Karpas-422 (cell line): ENCODE measurements around the gene SLC30A10. TPM values are rescaled to one million over a fixed set of nuclear protein-coding genes. Genes with fewer than 3 reads are reported as not detected.
A peak's percentile ranks its signal among the peaks of the same experiment; 100 is the strongest.
"Not testable (repeated sequence)": the region's sequence is repeated elsewhere in the genome, so short reads cannot be mapped to it uniquely, and the experiment has no call there.

Experiments used
- DNase-seq: peaks from one replicate; pipeline ENCODE4 v3.0.0-alpha.2; 2015
- H2AFZ ChIP-seq: fragments of 200-600 bp; sonication (generic); 2 replicates; pipeline ENCODE4 v1.6.1; 2014; ENCODE audit warnings: antibody characterized with exemption, low read length, mixed read lengths
- H3K27ac ChIP-seq: fragments of 200-600 bp; sonication (generic); 2 replicates; pipeline ENCODE4 v1.5.1; 2014; ENCODE audit warnings: mild to moderate bottlenecking, low read length, moderate library complexity
- H3K27me3 ChIP-seq: fragments of 200-600 bp; sonication (generic); 2 replicates; pipeline ENCODE4 v1.6.1; 2014; ENCODE audit warnings: low read length, mixed read lengths
- H3K36me3 ChIP-seq: fragments of 200-600 bp; sonication (generic); 2 replicates; pipeline ENCODE4 v1.6.1; 2014; ENCODE audit warnings: low read length, mixed read lengths; ENCODE audit not compliant: insufficient read depth
- H3K4me1 ChIP-seq: fragments of 200-600 bp; sonication (generic); 2 replicates; pipeline ENCODE4 v1.6.1; 2014; ENCODE audit warnings: mild to moderate bottlenecking, low read length, mixed read lengths
- H3K4me2 ChIP-seq: fragments of 200-600 bp; sonication (generic); 2 replicates; pipeline ENCODE4 v1.6.1; 2014; ENCODE audit warnings: low read length, low read depth, mild to moderate bottlenecking; ENCODE audit not compliant: poor library complexity, severe bottlenecking
- H3K4me3 ChIP-seq: fragments of 200-600 bp; sonication (generic); 2 replicates; pipeline ENCODE4 v1.5.1; 2014; ENCODE audit warnings: mild to moderate bottlenecking, antibody characterized with exemption, low read length, mixed read lengths
- H3K79me2 ChIP-seq: fragments of 200-600 bp; sonication (generic); 2 replicates; pipeline ENCODE4 v1.6.1; 2014; ENCODE audit warnings: mild to moderate bottlenecking, low read length, mixed read lengths
- H3K9ac ChIP-seq: fragments of 200-600 bp; sonication (generic); 2 replicates; pipeline ENCODE4 v1.6.0; 2014; ENCODE audit warnings: low read length
- H3K9me2 ChIP-seq: fragments of 200-600 bp; sonication (generic), shearing (Covaris generic); replicated peaks from 2 replicates; pipeline ENCODE4 v1.6.0; 2014; ENCODE audit warnings: mild to moderate bottlenecking, low read length, moderate library complexity; ENCODE audit not compliant: insufficient read depth
- H3K9me3 ChIP-seq: fragments of 300-700, 200-600 bp; sonication (generic); 2 replicates; pipeline ENCODE4 v1.6.1; 2014; ENCODE audit warnings: low read length, mixed read lengths
- H4K20me1 ChIP-seq: fragments of 200-600 bp; sonication (generic); 2 replicates; pipeline ENCODE4 v1.6.1; 2014; ENCODE audit warnings: mild to moderate bottlenecking, antibody characterized with exemption, low read length, low read depth; ENCODE audit not compliant: insufficient read depth
- total RNA-seq: library from RNA; depleted of rRNA; stranded (reverse); fragments of >200 nt; shearing (Covaris generic); gene quantifications from 2 replicates; pipeline ENCODE4 v1.2.3, GENCODE V29; 2014; ENCODE audit warnings: low replicate concordance

SLC30A10 gene
- total RNA-seq, 1 experiment from 2014 or later = not detected

DNA sequence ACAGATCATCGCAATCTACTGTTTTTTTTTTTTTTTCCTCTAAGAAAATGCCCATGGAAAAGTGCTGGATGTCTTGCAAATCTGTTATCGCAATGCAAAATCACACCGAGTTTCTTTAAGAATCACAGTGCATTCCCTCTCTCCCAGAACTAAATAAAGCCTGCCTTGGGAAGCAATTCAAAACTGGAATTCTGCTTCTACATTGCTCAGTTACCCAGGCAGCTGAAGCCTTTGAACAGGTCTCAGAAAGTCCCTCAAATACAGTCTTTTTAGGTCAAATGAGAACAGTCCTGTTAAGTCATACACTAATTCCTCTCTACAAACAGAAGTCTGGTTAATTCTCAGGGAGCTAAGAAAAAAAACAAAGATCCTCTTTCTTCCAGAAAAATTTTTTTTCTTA is 46.3 kb downstream of the SLC30A10 start:
- Histone ChIP-seq H3K27ac (no peak overlapping the region), H2AFZ (no peak overlapping the region), H3K9me3 (no peaks in the 10 kb centered on the region), H3K4me2 (no peak overlapping the region), H3K9me2 (no peaks in the 10 kb centered on the region), H4K20me1 (no peaks in the 10 kb centered on the region), H3K4me3 (no peak overlapping the region), H3K4me1 (no peaks in the 10 kb centered on the region), H3K79me2 (no peaks in the 10 kb centered on the region), H3K36me3 (no peaks in the 10 kb centered on the region), H3K27me3 (no peaks in the 10 kb centered on the region), H3K9ac (no peak overlapping the region)
- DNase-seq = no peak

DNA sequence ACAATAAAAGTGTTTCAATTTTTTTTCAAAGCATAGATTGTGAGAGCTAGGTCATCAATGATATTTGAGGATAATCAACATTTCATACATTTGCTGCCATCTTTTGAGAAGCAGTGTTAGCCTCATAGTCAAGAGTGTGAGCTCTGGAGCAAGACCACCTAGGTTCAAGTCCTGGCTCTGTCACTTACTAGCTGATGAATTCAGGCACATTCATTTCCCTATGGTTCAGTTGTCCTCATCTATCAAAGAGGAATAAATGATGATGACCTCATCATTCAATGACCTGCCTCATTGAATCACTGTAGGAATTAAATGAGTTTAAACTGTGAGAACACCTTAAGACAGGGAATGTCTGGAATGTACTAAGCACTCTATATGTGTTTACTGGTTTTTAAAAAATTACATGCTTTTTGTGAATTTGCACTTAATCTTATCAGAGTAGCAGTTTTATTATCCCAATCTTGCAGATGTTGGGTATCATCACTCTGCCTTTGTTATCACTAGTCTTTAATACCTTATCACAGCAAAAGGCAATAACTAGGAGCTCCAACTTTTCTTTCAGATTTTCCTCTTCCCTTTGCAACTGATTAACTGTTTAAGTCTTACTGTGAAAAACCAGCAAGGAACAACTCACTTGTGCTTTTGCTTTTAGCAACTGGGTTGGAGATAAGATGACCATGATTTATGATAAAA is 47.4 kb downstream of the SLC30A10 start:
- Histone ChIP-seq H3K4me2 (no peak overlapping the region), H2AFZ (no peak overlapping the region)

DNA sequence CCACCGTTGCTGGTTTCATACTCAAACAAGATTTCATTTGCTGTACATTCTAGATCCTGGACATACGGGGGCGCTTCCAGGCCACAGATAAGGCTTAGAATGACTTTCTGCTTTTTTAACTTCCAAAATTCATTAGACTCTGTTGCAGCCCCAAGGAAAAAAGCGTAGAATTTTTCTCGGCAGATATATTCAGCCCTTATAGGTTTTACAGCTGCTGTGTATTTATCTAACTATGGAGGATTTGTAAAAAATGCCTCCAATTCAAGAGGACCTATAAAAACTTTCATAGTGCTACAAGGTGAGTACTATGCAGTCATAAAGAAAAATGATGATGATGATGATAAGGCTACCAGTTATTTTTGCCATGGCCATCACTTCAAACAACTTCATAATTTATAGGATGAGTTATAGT is 51.6 kb downstream of the SLC30A10 start:
- Histone ChIP-seq H3K27ac (no peak overlapping the region), H3K4me2 (no peak overlapping the region), H3K79me2 (no peaks in the 10 kb centered on the region), H4K20me1 (no peaks in the 10 kb centered on the region), H3K9me3 (no peaks in the 10 kb centered on the region), H3K4me3 (no peak overlapping the region), H3K9me2 (no peaks in the 10 kb centered on the region), H3K27me3 (no peaks in the 10 kb centered on the region), H3K9ac (no peak overlapping the region), H3K36me3 (no peaks in the 10 kb centered on the region), H3K4me1 (no peaks in the 10 kb centered on the region), H2AFZ (no peak overlapping the region)
- peak; percentile 67 for DNase-seq

More for the DNA sequence above, 47.4 kb downstream of the SLC30A10 start:
- no peak for DNase-seq
- Histone ChIP-seq H3K4me1 (no peaks in the 10 kb centered on the region), H3K9ac (no peak overlapping the region), H3K36me3 (no peaks in the 10 kb centered on the region), H3K27ac (no peak overlapping the region), H4K20me1 (no peaks in the 10 kb centered on the region), H3K9me2 (no peaks in the 10 kb centered on the region), H3K27me3 (no peaks in the 10 kb centered on the region), H3K79me2 (no peaks in the 10 kb centered on the region), H3K9me3 (no peaks in the 10 kb centered on the region), H3K4me3 (no peak overlapping the region)

DNA sequence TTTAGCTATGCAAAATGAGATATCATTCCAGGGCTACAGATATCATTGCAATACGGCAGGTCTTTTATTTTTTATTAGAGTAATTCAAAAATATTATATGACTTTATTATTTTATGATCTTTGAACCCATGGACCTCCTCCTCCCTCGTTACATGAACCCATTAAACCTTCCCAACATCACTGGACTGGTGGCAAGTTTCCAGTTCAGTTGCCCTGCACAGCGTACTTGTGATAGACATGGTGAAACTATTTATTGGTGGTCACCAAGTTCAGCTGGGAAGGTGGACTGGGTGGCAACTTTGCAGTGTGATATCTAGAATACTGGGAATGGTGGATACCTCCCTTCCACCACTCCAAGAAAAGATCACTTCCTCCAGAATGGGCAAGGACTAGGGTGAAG is 52.5 kb downstream of the SLC30A10 start:
- H3K4me2 ChIP-seq = no peak overlapping the region
- no peak overlapping the region for H3K27ac ChIP-seq
- no peak for DNase-seq
- no peaks in the 10 kb centered on the region for H4K20me1 ChIP-seq
- no peaks in the 10 kb centered on the region for H3K79me2 ChIP-seq
- no peaks in the 10 kb centered on the region for H3K4me1 ChIP-seq
- H3K4me3 ChIP-seq = no peak overlapping the region
- no peaks in the 10 kb centered on the region for H3K9me2 ChIP-seq
- no peak overlapping the region for H2AFZ ChIP-seq
- no peaks in the 10 kb centered on the region for H3K9me3 ChIP-seq
- H3K36me3 ChIP-seq = no peaks in the 10 kb centered on the region
- H3K27me3 ChIP-seq = no peaks in the 10 kb centered on the region
- H3K9ac ChIP-seq = no peak overlapping the region

DNA sequence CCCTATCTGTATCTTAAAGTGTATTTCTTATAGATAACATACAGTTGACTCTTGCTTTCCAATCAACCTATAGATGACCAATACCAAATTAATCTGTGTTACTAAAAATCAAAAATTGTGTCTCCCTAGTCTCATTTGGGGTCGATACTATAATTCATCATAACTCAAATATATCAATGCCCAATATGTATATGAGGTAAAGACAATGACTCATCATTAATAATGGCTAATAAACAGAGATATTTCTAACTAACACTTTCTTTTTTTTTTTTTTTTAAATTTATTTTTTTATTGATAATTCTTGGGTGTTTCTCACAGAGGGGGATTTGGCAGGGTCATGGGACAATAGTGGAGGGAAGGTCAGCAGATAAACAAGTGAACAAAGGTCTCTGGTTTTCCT is 55.8 kb downstream of the SLC30A10 start:
- not testable (repeated sequence) for H4K20me1 ChIP-seq, H3K9ac ChIP-seq, H3K27me3 ChIP-seq, H3K27ac ChIP-seq, H3K4me1 ChIP-seq, H3K4me3 ChIP-seq, DNase-seq, H3K9me3 ChIP-seq, H3K79me2 ChIP-seq, H3K4me2 ChIP-seq, H3K36me3 ChIP-seq, H3K9me2 ChIP-seq, H2AFZ ChIP-seq

DNA sequence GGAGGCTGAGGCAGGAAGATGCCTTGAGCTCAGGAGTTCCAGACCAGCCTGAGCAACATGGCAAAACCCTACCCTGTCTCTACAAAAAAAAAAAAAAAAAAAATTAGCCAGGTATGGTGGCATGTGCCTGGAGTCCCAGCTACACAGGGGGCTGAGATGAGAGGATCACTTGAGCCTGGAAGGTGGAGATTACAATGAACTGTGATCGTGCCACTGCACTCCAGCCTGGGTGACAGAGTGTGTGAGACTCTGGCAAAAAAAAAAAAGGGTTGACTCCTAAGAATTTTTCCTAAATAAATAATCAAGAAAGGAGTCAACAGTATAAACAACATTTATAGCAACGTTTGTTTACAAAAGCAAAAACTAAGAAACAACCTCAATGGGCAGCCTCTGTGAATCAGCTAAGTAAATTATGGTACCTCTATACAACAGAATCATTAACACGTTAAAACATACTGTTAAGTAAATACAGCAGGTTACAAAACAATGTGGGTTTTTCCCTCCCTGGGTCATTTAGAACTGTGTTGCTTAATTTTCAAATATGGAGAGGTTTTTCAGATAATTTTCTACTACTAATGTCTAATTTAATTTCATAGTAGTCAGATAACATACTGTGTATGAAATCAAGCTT is 56.8 kb downstream of the SLC30A10 start:
- no peak for DNase-seq
- H3K4me2 ChIP-seq = no peak overlapping the region
- no peaks in the 10 kb centered on the region for H3K27me3 ChIP-seq
- no peak overlapping the region for H3K27ac ChIP-seq
- no peak overlapping the region for H2AFZ ChIP-seq
- no peaks in the 10 kb centered on the region for H3K79me2 ChIP-seq
- no peaks in the 10 kb centered on the region for H3K9me3 ChIP-seq
- no peaks in the 10 kb centered on the region for H4K20me1 ChIP-seq
- H3K9me2 ChIP-seq = no peaks in the 10 kb centered on the region
- H3K4me3 ChIP-seq = no peak overlapping the region
- no peaks in the 10 kb centered on the region for H3K4me1 ChIP-seq
- no peaks in the 10 kb centered on the region for H3K36me3 ChIP-seq
- H3K9ac ChIP-seq = no peak overlapping the region

DNA sequence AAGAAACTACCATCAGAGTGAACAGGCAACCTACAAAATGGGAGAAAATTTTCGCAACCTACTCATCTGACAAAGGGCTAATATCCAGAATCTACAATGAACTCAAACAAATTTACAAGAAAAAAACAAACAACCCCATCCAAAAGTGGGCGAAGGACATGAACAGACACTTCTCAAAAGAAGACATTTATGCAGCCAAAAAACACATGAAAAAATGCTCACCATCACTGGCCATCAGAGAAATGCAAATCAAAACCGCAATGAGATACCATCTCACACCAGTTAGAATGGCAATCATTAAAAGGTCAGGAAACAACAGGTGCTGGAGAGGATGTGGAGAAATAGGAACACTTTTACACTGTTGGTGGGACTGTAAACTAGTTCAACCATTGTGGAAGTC is 59.7 kb downstream of the SLC30A10 start:
- H3K9me2 ChIP-seq, H3K9ac ChIP-seq, H3K4me1 ChIP-seq, H3K27me3 ChIP-seq, H2AFZ ChIP-seq, H3K4me2 ChIP-seq, H3K79me2 ChIP-seq, H3K36me3 ChIP-seq, H4K20me1 ChIP-seq, H3K27ac ChIP-seq, DNase-seq, H3K9me3 ChIP-seq, H3K4me3 ChIP-seq: not testable (repeated sequence)
